ENCODE results near the gene ASB2. TPM values are rescaled to one million over a fixed set of nuclear protein-coding genes. Genes with fewer than 3 reads are reported as not detected.

Gene ASB2, protein sequence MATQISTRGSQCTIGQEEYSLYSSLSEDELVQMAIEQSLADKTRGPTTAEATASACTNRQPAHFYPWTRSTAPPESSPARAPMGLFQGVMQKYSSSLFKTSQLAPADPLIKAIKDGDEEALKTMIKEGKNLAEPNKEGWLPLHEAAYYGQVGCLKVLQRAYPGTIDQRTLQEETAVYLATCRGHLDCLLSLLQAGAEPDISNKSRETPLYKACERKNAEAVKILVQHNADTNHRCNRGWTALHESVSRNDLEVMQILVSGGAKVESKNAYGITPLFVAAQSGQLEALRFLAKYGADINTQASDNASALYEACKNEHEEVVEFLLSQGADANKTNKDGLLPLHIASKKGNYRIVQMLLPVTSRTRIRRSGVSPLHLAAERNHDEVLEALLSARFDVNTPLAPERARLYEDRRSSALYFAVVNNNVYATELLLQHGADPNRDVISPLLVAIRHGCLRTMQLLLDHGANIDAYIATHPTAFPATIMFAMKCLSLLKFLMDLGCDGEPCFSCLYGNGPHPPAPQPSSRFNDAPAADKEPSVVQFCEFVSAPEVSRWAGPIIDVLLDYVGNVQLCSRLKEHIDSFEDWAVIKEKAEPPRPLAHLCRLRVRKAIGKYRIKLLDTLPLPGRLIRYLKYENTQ
- under 0.01 TPM in 1 of 2 replicates, not detected in the other for total RNA-seq

DNA sequence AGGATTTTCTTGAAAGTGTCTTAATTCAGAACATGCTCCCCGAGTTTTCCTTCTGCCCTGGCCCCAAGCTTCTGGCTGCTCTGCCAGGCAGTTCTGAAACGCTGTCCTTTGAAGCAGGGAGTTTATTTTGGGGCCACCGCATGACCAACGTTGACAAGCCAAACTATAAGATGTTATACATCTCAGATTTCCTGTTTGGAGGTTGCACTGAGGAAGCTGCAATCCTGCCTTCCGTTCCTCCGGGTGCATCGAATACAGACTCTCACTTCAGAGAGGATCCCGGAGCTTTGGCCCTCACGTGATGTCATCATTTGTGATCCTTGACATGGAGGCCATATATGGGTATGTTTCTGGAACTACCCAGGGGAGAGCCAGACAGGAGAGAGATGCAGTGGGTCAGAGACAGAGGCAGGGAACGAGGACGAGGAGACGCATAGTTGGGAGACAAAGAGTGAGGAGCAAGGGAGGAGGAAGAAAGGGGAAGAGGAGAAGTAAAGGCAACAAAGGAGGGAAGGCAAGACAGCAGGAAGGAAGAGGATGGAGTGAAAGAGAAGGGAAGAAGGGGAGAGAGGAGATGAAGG is at the start of gene ASB2:
ASB2 (minus strand) TSS at position 94 of the 581 bp plus-strand sequence. CDS start 12,031 bp downstream, outside the sequence.

DNA sequence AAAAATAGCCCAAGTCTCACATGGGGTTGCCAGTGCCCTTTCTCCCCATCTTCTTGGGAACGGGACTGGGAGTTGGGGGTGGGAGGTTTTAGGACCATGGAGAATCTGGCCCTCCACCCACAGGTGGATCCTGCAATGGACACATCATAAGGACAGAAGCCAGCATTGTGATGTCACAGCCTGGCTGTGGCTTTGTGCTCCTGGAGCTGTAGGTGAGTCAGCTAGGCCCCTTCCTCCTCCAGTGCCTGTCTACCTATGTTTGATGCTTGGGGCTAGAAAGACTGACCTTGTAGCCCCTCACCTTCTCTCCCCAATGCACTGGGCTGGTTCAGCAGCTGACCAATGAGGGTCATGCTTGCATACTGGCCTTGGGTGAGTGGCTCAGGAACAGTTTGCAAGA is 20.7 kb upstream of the ASB2 start, which contains the start of gene CCDC197:
CCDC197 (plus strand) TSS at position 220 of the 400 bp plus-strand sequence. CDS start 831 bp downstream, outside the sequence.

DNA sequence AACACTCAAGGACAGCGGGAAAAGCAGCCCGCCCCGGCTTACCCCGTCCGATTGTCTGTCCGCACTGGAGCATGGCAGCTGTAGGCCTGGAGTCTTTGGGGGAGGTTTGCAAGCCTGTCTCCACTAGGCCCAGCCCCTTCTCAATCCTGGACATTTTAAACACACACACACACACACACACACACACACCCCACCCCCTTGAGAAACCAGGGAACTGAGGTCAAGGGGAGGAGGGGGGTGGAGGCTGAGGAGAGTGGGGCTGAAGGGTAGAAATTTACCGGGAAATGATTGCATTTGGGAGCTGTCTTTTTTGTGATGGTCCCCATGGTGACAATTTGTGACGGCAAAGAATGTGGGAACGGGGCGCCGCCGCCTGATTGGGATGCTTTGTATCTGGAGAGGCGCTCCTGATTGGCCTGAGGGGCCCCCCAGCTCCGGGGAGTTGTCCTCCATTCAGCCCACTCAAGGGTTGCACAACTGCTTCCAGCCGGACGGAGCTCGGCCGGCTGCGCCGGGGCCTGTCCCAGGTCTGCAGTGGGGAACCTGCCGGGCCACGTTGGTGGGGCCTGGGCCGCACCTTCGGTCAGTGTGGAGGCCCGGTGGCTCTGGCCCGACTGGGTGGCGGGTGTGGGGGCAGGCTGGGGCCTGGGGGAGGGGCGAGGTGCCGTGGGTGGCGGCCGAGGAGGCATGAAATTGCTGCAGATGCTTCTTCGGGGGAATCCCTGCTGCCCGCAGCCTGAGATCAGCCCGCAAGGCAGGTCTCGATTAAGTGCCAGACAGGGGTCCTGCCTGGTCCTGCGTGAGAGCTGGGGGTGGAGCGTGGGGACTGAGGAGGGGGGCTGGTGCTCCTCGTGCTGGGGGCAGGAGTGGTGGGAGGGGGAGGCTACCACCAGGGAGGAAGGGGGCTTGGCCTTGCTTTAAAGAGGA is 49.2 kb downstream of the ASB2 start, which contains the start of gene FAM181A:
FAM181A (plus strand) TSS at position 472 of the 927 bp plus-strand sequence. CDS start 942 bp downstream, outside the sequence.

Small RNAs within 50 kb of the gene (small RNA-seq; reads per million reads assigned to genes)
- not detected for gene MIR4506

Other genes starting within 250 kb of the ASB2 start
- not detected in 2 replicates for gene PRIMA1, start 188.1 kb downstream of the ASB2 start, total RNA-seq
- gene FAM181A, start 49.2 kb downstream of the ASB2 start, total RNA-seq, result not detected in 2 replicates
- gene CCDC197, start 20.7 kb upstream of the ASB2 start, total RNA-seq, result not detected in 2 replicates
- gene OTUB2, start 49.8 kb upstream of the ASB2 start, total RNA-seq, result 0.73 and 0.98 TPM in 2 replicates
- 91.5 and 106 TPM in 2 replicates for gene DDX24, start 104.6 kb upstream of the ASB2 start, total RNA-seq
- gene IFI27L1, start 104.7 kb upstream of the ASB2 start, total RNA-seq, result 8.2 and 12.1 TPM in 2 replicates
- 17.2 and 29.0 TPM in 2 replicates for gene IFI27, start 134.2 kb upstream of the ASB2 start, total RNA-seq
- gene IFI27L2, start 153.0 kb upstream of the ASB2 start, total RNA-seq, result 37.7 and 59.2 TPM in 2 replicates
- 0.37 and 0.39 TPM in 2 replicates for gene PPP4R4, start 197.8 kb upstream of the ASB2 start, total RNA-seq